Measurements from ENCODE around the gene LYPD6B. TPM values are rescaled to one million over a fixed set of nuclear protein-coding genes. Genes with fewer than 3 reads are reported as not detected.

LYPD6B gene
- total RNA-seq, 1 donor from 2014 or later = 10.1 TPM

DNA sequence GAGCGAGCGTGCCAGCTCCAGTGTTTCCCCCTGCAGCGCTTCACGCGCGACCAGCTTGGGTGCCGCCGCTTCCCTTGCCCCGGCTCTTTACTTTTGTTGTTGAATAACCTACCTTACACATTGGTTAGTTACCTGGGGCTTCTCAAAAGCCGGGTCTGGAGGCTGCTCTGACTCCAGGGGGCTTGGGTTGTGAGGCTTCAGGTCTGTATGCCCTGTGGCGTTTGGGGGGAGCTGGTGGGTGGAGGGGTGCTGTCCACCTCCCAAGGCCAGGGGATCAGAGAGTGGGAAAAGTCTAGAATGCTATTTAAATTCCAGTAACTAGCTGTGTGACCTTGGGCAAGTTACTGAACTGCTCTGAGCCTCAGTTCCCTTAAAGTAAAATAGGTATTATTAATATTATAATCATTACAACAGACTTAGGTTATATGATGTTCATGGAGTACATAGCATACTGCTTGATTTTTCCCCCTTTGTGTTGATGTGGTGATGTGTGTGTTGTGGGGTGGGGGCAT, 770 bp downstream of the LYPD6B start:
- TF ChIP-seq, protein P1, sequence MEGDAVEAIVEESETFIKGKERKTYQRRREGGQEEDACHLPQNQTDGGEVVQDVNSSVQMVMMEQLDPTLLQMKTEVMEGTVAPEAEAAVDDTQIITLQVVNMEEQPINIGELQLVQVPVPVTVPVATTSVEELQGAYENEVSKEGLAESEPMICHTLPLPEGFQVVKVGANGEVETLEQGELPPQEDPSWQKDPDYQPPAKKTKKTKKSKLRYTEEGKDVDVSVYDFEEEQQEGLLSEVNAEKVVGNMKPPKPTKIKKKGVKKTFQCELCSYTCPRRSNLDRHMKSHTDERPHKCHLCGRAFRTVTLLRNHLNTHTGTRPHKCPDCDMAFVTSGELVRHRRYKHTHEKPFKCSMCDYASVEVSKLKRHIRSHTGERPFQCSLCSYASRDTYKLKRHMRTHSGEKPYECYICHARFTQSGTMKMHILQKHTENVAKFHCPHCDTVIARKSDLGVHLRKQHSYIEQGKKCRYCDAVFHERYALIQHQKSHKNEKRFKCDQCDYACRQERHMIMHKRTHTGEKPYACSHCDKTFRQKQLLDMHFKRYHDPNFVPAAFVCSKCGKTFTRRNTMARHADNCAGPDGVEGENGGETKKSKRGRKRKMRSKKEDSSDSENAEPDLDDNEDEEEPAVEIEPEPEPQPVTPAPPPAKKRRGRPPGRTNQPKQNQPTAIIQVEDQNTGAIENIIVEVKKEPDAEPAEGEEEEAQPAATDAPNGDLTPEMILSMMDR (IDR thresholded peaks at IDR 0.05) = no peak
- TF ChIP-seq POLR2AphosphoS5 (IDR thresholded peaks at IDR 0.05; ENCODE audit: insufficient read depth in 1 of 2, low read depth in 1 of 2) = no peak
- TF ChIP-seq POLR2A (IDR thresholded peaks at IDR 0.05) = no peak
- H3K36me3 ChIP-seq = no peaks in the 10 kb centered on the region
- intact Hi-C loops (cut with DNase I) = no loop called here
- peaks cover 11% of the 10 kb centered on the region for H3K4me1 ChIP-seq
- H3K27me3 ChIP-seq = no peaks in the 10 kb centered on the region
- H3K27ac ChIP-seq = no peak overlapping the region
- no peaks in the 10 kb centered on the region for H3K9me3 ChIP-seq
- DNase-seq (ENCODE audit: extremely low spot score in 2 of 2) = no peak
- H3K4me3 ChIP-seq = peak overlapping the region; percentile 42 to 47

DNA sequence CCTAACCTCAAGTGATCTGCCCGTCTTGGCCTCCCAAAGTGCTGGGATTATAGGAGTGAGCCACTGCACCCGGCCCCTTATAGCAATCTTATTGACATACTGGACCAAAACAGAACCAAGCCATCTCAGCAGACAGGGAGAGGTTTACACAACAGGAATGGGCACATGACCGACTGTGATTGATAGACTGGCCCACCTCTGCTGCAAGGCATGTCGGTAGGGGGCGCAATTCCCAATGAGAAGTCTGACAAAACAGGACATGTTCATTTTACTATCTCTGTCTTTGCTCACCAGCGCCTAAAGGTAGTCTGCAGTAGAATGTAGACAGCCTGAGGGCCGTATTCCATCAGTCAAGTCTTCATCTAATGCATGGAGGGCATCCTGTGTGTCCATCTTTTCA, 2.0 kb downstream of the LYPD6B start:
- no peaks in the 10 kb centered on the region for H3K9me3 ChIP-seq

DNA sequence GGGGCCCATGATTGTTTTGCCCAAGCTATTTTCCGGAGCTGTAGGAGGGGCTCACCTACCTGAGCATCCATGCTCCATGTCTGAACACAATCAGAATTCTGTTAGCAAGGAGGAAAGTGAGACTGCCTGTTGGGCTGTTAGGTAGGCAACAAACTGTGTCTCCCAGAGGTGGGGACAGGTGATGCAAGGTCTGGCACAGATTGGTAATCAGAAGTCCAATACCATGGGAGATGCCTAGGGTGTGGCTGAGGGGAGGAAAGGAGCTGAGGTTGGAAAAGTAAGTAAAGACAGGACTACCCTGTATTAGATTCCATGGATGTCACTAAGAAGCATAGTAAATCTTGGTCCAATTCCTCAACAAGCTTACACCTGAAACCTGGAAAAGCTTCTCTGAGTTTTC, 3.0 kb downstream of the LYPD6B start:
- TF ChIP-seq, protein P1 (IDR thresholded peaks at IDR 0.05) = no peak
- no peak for TF ChIP-seq POLR2AphosphoS5 (IDR thresholded peaks at IDR 0.05; ENCODE audit: insufficient read depth in 1 of 2, low read depth in 1 of 2)
- TF ChIP-seq POLR2A (IDR thresholded peaks at IDR 0.05) = no peak
- no peaks in the 10 kb centered on the region for H3K27me3 ChIP-seq
- H3K4me1 ChIP-seq = peaks cover 11% of the 10 kb centered on the region
- intact Hi-C loops (cut with DNase I) = no loop called here
- H3K27ac ChIP-seq = no peak overlapping the region
- no peaks in the 10 kb centered on the region for H3K9me3 ChIP-seq
- no peak overlapping the region for H3K4me3 ChIP-seq
- no peaks in the 10 kb centered on the region for H3K36me3 ChIP-seq
- no peak for DNase-seq (ENCODE audit: extremely low spot score in 2 of 2)

More for the DNA sequence above, 2.0 kb downstream of the LYPD6B start:
- intact Hi-C loops (cut with DNase I) = no loop called here
- no peak for TF ChIP-seq POLR2AphosphoS5 (IDR thresholded peaks at IDR 0.05; ENCODE audit: insufficient read depth in 1 of 2, low read depth in 1 of 2)
- TF ChIP-seq, protein P1 (IDR thresholded peaks at IDR 0.05) = peak in 1 of 3 experiments; percentile 12
- no peak for DNase-seq (ENCODE audit: extremely low spot score in 2 of 2)
- Histone ChIP-seq H3K36me3 (no peaks in the 10 kb centered on the region), H3K27ac (no peak overlapping the region), H3K4me1 (peaks cover 11% of the 10 kb centered on the region), H3K4me3 (no peak overlapping the region), H3K27me3 (no peaks in the 10 kb centered on the region)

DNA sequence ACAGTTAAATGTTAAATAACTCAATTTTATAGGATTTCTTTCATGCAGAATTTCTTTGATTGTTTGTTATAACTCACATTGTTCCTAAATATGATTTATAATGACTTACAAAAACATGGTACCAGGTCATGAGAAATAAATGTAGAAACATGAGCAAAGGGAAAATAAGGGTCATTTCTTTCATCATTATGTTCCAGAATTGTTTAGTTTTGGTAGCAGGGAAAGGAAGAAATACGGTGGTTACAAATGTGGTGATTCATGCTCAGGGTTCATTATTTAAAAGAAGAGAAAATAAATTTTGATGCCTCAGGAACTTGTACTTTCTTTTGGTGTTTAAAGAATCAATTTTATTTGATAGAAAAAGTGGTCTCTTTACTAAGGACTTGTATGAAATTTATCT, 4.4 kb downstream of the LYPD6B start:
- Histone ChIP-seq H3K27ac (no peak overlapping the region), H3K4me1 (peaks cover 9% of the 10 kb centered on the region), H3K4me3 (no peak overlapping the region), H3K27me3 (no peaks in the 10 kb centered on the region), H3K36me3 (no peaks in the 10 kb centered on the region), H3K9me3 (no peaks in the 10 kb centered on the region)
- intact Hi-C loops (cut with DNase I) = no loop called here
- no peak for DNase-seq (ENCODE audit: extremely low spot score in 2 of 2)
- TF ChIP-seq POLR2A (IDR thresholded peaks at IDR 0.05) = no peak
- TF ChIP-seq POLR2AphosphoS5 (IDR thresholded peaks at IDR 0.05; ENCODE audit: insufficient read depth in 1 of 2, low read depth in 1 of 2) = no peak
- TF ChIP-seq, protein P1 (IDR thresholded peaks at IDR 0.05) = no peak

DNA sequence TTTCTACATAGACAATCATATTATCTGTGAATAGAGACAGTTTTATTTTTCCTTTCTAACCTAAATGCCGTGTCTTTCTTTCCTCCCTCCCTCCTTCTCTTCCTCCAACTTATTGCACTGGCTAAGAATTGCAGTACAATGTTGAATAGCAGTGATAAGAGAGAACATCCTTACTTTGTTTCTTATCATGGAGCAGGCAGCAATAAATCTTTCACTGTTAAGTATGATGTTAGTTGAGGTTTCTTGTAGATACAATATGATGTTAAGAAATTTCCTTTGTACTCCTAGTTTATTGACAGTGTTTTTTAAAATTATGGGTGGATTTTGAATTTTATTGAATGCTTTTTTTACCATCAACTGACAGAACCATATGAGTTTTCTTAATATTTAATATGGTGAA, 6.0 kb downstream of the LYPD6B start:
- no peak overlapping the region for H3K4me3 ChIP-seq
- no peak overlapping the region for H3K27ac ChIP-seq
- TF ChIP-seq POLR2A (IDR thresholded peaks at IDR 0.05) = no peak
- TF ChIP-seq, protein P1 (IDR thresholded peaks at IDR 0.05) = no peak
- TF ChIP-seq POLR2AphosphoS5 (IDR thresholded peaks at IDR 0.05; ENCODE audit: insufficient read depth in 1 of 2, low read depth in 1 of 2) = no peak
- no peaks in the 10 kb centered on the region for H3K4me1 ChIP-seq
- H3K9me3 ChIP-seq = no peaks in the 10 kb centered on the region
- H3K36me3 ChIP-seq = no peaks in the 10 kb centered on the region
- no peak for DNase-seq (ENCODE audit: extremely low spot score in 2 of 2)
- H3K27me3 ChIP-seq = no peaks in the 10 kb centered on the region
- intact Hi-C loops (cut with DNase I) = no loop called here

Measured in vagina (tissue), 2 donors.